RWPE2 (cell line): Measurements from ENCODE around the gene ABCA7.
A peak's percentile ranks its signal among the peaks of the same experiment; 100 is the strongest.
"Not testable (repeated sequence)": the region's sequence is repeated elsewhere in the genome, so short reads cannot be mapped to it uniquely, and the experiment has no call there.

Experiments
- ATAC-seq: fragments of 200-7000 bp; cut with Tn5 transposase; 3 replicates; pipeline ENCODE4 v1.9.1; 2021; ENCODE audit warnings: low read depth
- DNase-seq: peaks from one replicate; pipeline ENCODE4 v3.0.0-alpha.2; 2020; ENCODE audit warnings: low spot score
- H3K27ac ChIP-seq: fragments of 450-650 bp; 2 replicates; pipeline ENCODE4 v1.5.1; 2017; ENCODE audit warnings: mild to moderate bottlenecking; ENCODE audit not compliant: poor library complexity, severe bottlenecking
- H3K27me3 ChIP-seq: fragments of 250-450 bp; sonication (Bioruptor Pico); 2 replicates; pipeline ENCODE4 v1.5.1; 2021; ENCODE audit warnings: mild to moderate bottlenecking, moderate library complexity; ENCODE audit not compliant: insufficient read depth, poor library complexity, severe bottlenecking
- H3K36me3 ChIP-seq: fragments of 250-450 bp; sonication (Bioruptor Pico); 2 replicates; pipeline ENCODE4 v1.5.1; 2020; ENCODE audit warnings: low read depth, mild to moderate bottlenecking, moderate library complexity
- H3K4me1 ChIP-seq: fragments of 250-450 bp; sonication (Bioruptor Pico); 2 replicates; pipeline ENCODE4 v1.5.1; 2021; ENCODE audit warnings: mild to moderate bottlenecking, moderate library complexity; ENCODE audit not compliant: insufficient read depth, poor library complexity, severe bottlenecking
- H3K4me3 ChIP-seq: fragments of 250-450 bp; sonication (Bioruptor Pico); 2 replicates; pipeline ENCODE4 v1.5.1; 2021; ENCODE audit warnings: mild to moderate bottlenecking, moderate library complexity; ENCODE audit not compliant: severe bottlenecking
- H3K9me3 ChIP-seq: fragments of 250-450 bp; sonication (Bioruptor Pico); 2 replicates; pipeline ENCODE4 v1.5.1; 2021; ENCODE audit warnings: mild to moderate bottlenecking, moderate library complexity; ENCODE audit not compliant: severe bottlenecking
- CTCF ChIP-seq: fragments of 450-650 bp; IDR thresholded peaks from one replicate; pipeline ENCODE4 v1.5.1; 2017; ENCODE audit warnings: mild to moderate bottlenecking, moderate library complexity; ENCODE audit not compliant: poor library complexity, severe bottlenecking

ABCA7 gene

GRCh38 chr19:1019980-1020867 lies 19.7 kb upstream of the ABCA7 start:
- H3K4me1 ChIP-seq = peaks cover 23% of the 10 kb centered on the region
- DNase-seq (no peak), ATAC-seq (no peak)
- H3K4me3 ChIP-seq = peak overlapping the region; percentile 62
- no peak for TF ChIP-seq CTCF
- no peaks in the 10 kb centered on the region; the same call in 1 of the 2 replicates for H3K36me3 ChIP-seq
- no peaks in the 10 kb centered on the region for H3K9me3 ChIP-seq
- peak overlapping the region; percentile 84 for H3K27ac ChIP-seq
- no peaks in the 10 kb centered on the region for H3K27me3 ChIP-seq

GRCh38 chr19:1020868-1021425 lies 19.0 kb upstream of the ABCA7 start, which contains the start of gene TMEM259:
Gene TMEM259, minus strand, starts transcription at chr19:1021123. Its CDS starts 127 bp downstream, at chr19:1020996.
- peak within 1 kb of the TSS; percentile 84 for H3K27ac ChIP-seq
- peak; percentile 61 for ATAC-seq
- H3K4me1 ChIP-seq = peaks cover 23% of the 10 kb centered on the region
- H3K27me3 ChIP-seq = no peaks in the 10 kb centered on the region
- H3K36me3 ChIP-seq = no peaks in the 10 kb centered on the region; the same call in 1 of the 2 replicates
- H3K9me3 ChIP-seq = no peaks in the 10 kb centered on the region
- peak; percentile 95 for DNase-seq
- TF ChIP-seq CTCF = no peak
- H3K4me3 ChIP-seq = peak within 1 kb of the TSS; percentile 62

GRCh38 chr19:1023883-1024188 lies 16.1 kb upstream of the ABCA7 start:
- not testable (repeated sequence) for DNase-seq, H3K4me3 ChIP-seq, H3K9me3 ChIP-seq, ATAC-seq, H3K4me1 ChIP-seq, H3K27ac ChIP-seq, H3K36me3 ChIP-seq, H3K27me3 ChIP-seq

GRCh38 chr19:1025080-1025479 lies 14.8 kb upstream of the ABCA7 start:
- ATAC-seq, H3K4me1 ChIP-seq, H3K9me3 ChIP-seq, H3K27ac ChIP-seq, H3K27me3 ChIP-seq, H3K4me3 ChIP-seq, DNase-seq, H3K36me3 ChIP-seq: not testable (repeated sequence)

GRCh38 chr19:1025960-1026782 lies 13.7 kb upstream of the ABCA7 start, which contains the start of gene CNN2:
Gene CNN2, plus strand, starts transcription at chr19:1026608. Its CDS starts 54 bp downstream, at chr19:1026662.
- DNase-seq (no peak), ATAC-seq (peak; percentile 76)
- Histone ChIP-seq H3K36me3 (peaks cover 16% of the 10 kb centered on the region), H3K4me1 (no peaks in the 10 kb centered on the region), H3K27me3 (no peaks in the 10 kb centered on the region), H3K9me3 (no peaks in the 10 kb centered on the region), H3K27ac (peak within 1 kb of the TSS; percentile 96), H3K4me3 (peak within 1 kb of the TSS; percentile 90)
- TF ChIP-seq CTCF = no peak
